Panc1 (cell line): ENCODE measurements around the gene HAPLN1. TPM values are rescaled to one million over a fixed set of nuclear protein-coding genes. Genes with fewer than 3 reads are reported as not detected.
"Not testable (repeated sequence)": the region's sequence is repeated elsewhere in the genome, so short reads cannot be mapped to it uniquely, and the experiment has no call there.

Source experiments
- ATAC-seq: fragments of 200-7000 bp; cut with Tn5 transposase; 2 replicates; pipeline ENCODE4 v1.9.1; 2020; ENCODE audit warnings: mild to moderate bottlenecking, moderate library complexity
- BruUV-seq: library from RNA; stranded (reverse); fragments of 400-500 nt; replicated peaks from 2 replicates; lab custom pipeline; 2021; lab: Mats Ljungman, UMichigan
- CTCF ChIA-PET: fragments of 300-600 bp; sonication (Branson Sonifier 250); formaldehyde crosslinking; loops from one replicate; lab custom pipeline; 2022; ENCODE audit warnings: antibody characterized with exemption; lab: Charles Lee
- POLR2A ChIA-PET: fragments of 300-600 bp; sonication (Branson Sonifier 250); formaldehyde crosslinking; loops from one replicate; lab custom pipeline; 2022; ENCODE audit warnings: antibody characterized with exemption; lab: Charles Lee
- DNase-seq: peaks from one replicate; pipeline ENCODE4 v3.0.0-alpha.2; 2010; ENCODE audit warnings: low read depth, low spot score
- H3K27ac ChIP-seq: 2 replicates; pipeline ENCODE4 v1.5.1; 2011; ENCODE audit warnings: mild to moderate bottlenecking, low read length, inconsistent platforms
- H3K27me3 ChIP-seq: fragments of 200-500 bp; sonication (Bioruptor generic); 2 replicates; pipeline ENCODE4 v1.6.0; 2014; ENCODE audit warnings: low read length, inconsistent platforms; ENCODE audit not compliant: control insufficient read depth, insufficient read depth
- H3K36me3 ChIP-seq: fragments of 200-500 bp; sonication (Bioruptor generic); 2 replicates; pipeline ENCODE4 v1.5.1; 2014; ENCODE audit warnings: inconsistent platforms, mild to moderate bottlenecking, low read length, moderate library complexity; ENCODE audit not compliant: control insufficient read depth, insufficient read depth
- H3K4me1 ChIP-seq: 2 replicates; pipeline ENCODE4 v1.5.1; 2011; ENCODE audit warnings: inconsistent platforms, mild to moderate bottlenecking, low read length, moderate library complexity; ENCODE audit not compliant: control insufficient read depth, insufficient read depth
- H3K4me3 ChIP-seq, 2 experiments: 2 replicates each; pipeline ENCODE4 v1.5.1; 2011 to 2012; ENCODE audit warnings: low read depth in 2 of 2, low read length in 2 of 2, mild to moderate bottlenecking in 2 of 2, inconsistent platforms in 1 of 2, moderate library complexity in 1 of 2
- H3K9me3 ChIP-seq: fragments of 200-500 bp; sonication (Bioruptor generic); 2 replicates; pipeline ENCODE4 v1.5.1; 2014; ENCODE audit warnings: low read depth, mild to moderate bottlenecking, inconsistent platforms, low read length, moderate library complexity; ENCODE audit not compliant: control insufficient read depth, insufficient read depth
- CTCF ChIP-seq: fragments of 450-650 bp; IDR thresholded peaks from 2 replicates; pipeline ENCODE4 v1.5.1; 2017; ENCODE audit warnings: mild to moderate bottlenecking
- POLR2AphosphoS5 ChIP-seq: IDR thresholded peaks from 2 replicates; pipeline ENCODE4 v1.6.1; 2012; ENCODE audit warnings: mild to moderate bottlenecking, low read depth, low read length, moderate library complexity
- REST ChIP-seq, 2 experiments: IDR thresholded peaks; 2 replicates each; pipeline ENCODE4 v1.6.1; 2011 to 2012; ENCODE audit warnings: low read depth in 2 of 2, control low read depth in 1 of 2, low read length in 1 of 2, mild to moderate bottlenecking in 1 of 2, moderate library complexity in 1 of 2; ENCODE audit not compliant: insufficient read depth in 1 of 2
- SIN3A ChIP-seq: IDR thresholded peaks from 2 replicates; pipeline ENCODE4 v1.6.1; 2012; ENCODE audit warnings: low read depth, mild to moderate bottlenecking, low read length, moderate library complexity, borderline replicate concordance; ENCODE audit not compliant: insufficient read depth
- TCF7L2 ChIP-seq: IDR thresholded peaks from 2 replicates; pipeline ENCODE4 v1.6.1; 2011; ENCODE audit warnings: mild to moderate bottlenecking, low read depth, low read length, inconsistent platforms
- in situ Hi-C: cut with HindIII; loops from 2 replicates; pipeline ENCODE4 v1.10.0; 2016; ENCODE audit warnings: low sequenced_read_pairs, low pct_unique_long_range_greater_than_20kb
- intact Hi-C: fragments of 100-400 bp; cut with micrococcal nuclease; formaldehyde crosslinking; loops from one replicate; pipeline ENCODE4 v1.10.0; 2022; ENCODE audit not compliant: unreplicated experiment
- total RNA-seq: library from RNA; stranded (reverse); gene quantifications from one replicate; pipeline ENCODE4 v1.2.1, GENCODE V29; 2021; ENCODE audit not compliant: unreplicated experiment

The HAPLN1 gene
- total RNA-seq, 1 experiment from 2014 or later, result 0.13 TPM

GRCh38 chr5:83740741-83741140 lies 20.1 kb upstream of the HAPLN1 start:
- H3K27ac ChIP-seq, result no peak overlapping the region

GRCh38 chr5:83736169-83736568 lies 15.5 kb upstream of the HAPLN1 start:
- H3K36me3 ChIP-seq, H3K4me1 ChIP-seq, BruUV-seq, intact Hi-C loops, H3K9me3 ChIP-seq, ATAC-seq, DNase-seq, CTCF ChIA-PET, H3K4me3 ChIP-seq, H3K27ac ChIP-seq, in situ Hi-C loops, POLR2A ChIA-PET, H3K27me3 ChIP-seq: not testable (repeated sequence)

More at GRCh38 chr5:83740741-83741140, 20.1 kb upstream of the HAPLN1 start:
- DNase-seq (no peak), ATAC-seq (no peak)
- no peak overlapping the region for H3K4me3 ChIP-seq
- ChIA-PET CTCF (no interaction called here), POLR2A (no interaction called here)
- TF ChIP-seq TCF7L2, result no peak
- TF ChIP-seq SIN3A, result no peak
- no peak for TF ChIP-seq REST (IDR thresholded peaks at IDR 0.05; ENCODE audit: insufficient read depth in 1 of 2, low read depth in 2 of 2, low read length in 1 of 2)
- TF ChIP-seq POLR2AphosphoS5, result no peak
- no peak for TF ChIP-seq CTCF
- H3K36me3 ChIP-seq, result no peaks in the 10 kb centered on the region
- no TSS peak for BruUV-seq
- no peaks in the 10 kb centered on the region for H3K27me3 ChIP-seq
- in situ Hi-C loops, result no loop called here
- intact Hi-C loops, result no loop called here
- H3K4me1 ChIP-seq, result no peaks in the 10 kb centered on the region
- H3K9me3 ChIP-seq, result no peaks in the 10 kb centered on the region

- intact Hi-C loops, ATAC-seq: not testable (repeated sequence)
Observed at GRCh38 chr5:83735058-83735457, 14.4 kb upstream of the HAPLN1 start.

More at GRCh38 chr5:83735058-83735457, 14.4 kb upstream of the HAPLN1 start:
- BruUV-seq, H3K4me1 ChIP-seq, H3K4me3 ChIP-seq, H3K27me3 ChIP-seq, H3K9me3 ChIP-seq, H3K27ac ChIP-seq, CTCF ChIA-PET, in situ Hi-C loops, H3K36me3 ChIP-seq, DNase-seq, POLR2A ChIA-PET: not testable (repeated sequence)
